Esophagus mucosa (tissue), 1 donor: Measurements from ENCODE around the gene SERPINB1. TPM values are rescaled to one million over a fixed set of nuclear protein-coding genes. Genes with fewer than 3 reads are reported as not detected.
"Not testable (repeated sequence)": the region's sequence is repeated elsewhere in the genome, so short reads cannot be mapped to it uniquely, and the experiment has no call there.

Experiments used
- ATAC-seq: fragments of 200-7000 bp; cut with Tn5 transposase; one replicate; pipeline ENCODE4 v1.9.1; 2020
- total RNA-seq: library from RNA; stranded (reverse); gene quantifications from one replicate; pipeline ENCODE4 v1.2.4, GENCODE V29; 2023
- donor health status: DM: yes; HTN: yes; CAD: no.

The SERPINB1 gene
- total RNA-seq, 1 donor from 2014 or later, result 576 TPM

DNA sequence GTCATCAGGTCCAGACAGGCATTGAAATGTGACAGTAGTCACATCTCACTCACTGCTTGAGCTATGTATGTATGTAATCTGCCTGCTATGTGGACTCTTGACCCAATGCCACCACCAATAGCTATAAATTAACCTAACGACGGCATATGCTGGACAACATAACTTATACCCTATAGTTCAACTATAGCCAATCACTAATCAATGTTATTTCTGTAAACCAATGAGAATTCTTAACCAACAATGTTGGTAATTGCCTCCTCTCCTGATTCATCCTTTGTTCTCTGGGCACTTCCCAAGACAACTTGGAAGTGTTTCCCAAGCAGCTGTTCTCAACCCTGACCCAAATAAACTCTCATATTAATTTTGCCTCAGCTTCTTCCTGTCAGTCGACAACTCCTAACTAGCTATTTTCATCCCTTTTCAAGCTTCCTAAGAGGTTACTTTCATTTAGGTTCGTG, 24.1 kb upstream of the SERPINB1 start:
- no peak for ATAC-seq

- ATAC-seq, result no peak
Measured at GRCh38 chr6:2865270-2865669, 23.6 kb upstream of the SERPINB1 start.

GRCh38 chr6:2863901-2864300, 22.2 kb upstream of the SERPINB1 start:
- no peak for ATAC-seq

DNA sequence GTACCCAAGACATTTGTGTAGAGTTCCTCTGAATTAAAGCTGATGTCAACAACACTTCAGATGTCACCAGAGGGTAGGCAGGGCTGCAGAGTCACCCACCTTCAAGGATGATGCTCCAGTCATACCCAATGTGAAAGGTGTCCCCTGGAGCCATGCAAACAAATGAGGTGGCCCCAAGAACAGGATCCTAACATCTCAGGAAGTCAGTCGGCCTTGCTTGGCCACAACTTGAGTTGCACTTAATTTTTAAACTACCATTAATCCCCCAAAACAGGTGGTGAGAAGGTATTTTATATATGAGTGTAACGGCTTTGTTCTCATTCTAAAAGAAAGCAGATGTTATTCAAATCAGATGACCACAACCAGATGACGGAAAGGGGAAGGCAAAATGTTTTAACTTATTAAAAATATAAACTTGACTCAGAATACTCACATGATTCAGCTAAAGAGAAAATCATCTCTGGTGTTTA, 21.1 kb upstream of the SERPINB1 start:
- peak; percentile 43 for ATAC-seq

DNA sequence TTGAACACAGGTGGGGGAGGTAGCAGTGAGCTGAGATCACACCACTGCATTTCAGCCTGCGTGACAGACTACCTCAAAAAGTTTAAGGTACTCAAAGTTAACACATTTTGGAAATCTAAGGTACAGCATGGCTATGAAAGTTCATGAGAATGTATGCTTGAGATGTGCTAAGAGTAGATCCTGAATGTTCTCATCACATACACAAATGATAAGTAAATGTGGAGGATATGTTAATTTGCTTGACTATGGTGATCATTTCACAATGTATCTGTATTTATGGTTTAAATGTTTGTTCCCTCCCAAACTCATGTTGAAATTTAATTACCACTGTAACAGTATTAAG, 20.1 kb upstream of the SERPINB1 start:
- no peak for ATAC-seq

DNA sequence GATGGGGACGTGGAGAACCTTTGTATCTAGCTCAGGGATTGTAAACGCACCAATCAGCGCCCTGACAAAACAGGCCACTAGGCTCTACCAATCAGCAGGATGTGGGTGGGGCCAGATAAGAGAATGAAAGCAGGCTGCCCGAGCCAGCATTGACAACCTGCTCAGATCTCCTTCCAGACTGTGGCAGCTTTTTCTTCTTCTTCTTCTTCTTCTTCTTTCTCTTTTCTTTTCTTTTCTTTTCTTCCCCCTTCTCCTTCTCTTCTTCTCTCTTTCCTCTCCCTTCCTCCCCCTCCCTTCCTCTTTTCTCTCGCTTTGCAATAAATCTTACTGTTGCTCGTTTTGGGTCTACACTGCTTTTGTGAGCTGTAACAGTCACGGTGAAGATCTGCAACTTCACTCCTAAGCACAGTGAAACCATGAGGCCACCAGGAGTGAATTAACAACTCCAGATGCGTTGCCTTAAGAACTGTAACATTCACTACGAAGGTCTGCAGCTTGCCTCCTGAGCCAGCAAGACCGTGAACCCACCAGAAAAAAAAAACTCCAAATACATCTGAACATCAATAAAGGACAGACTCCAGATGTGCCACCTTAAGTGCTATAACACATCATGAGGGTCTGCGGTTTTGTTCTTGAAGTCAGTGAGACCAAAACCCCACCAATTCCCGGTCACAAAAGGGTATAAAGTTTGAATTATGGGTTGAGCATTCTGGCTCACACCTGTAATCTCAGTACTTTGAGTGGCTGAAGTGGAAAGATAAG, 19.6 kb upstream of the SERPINB1 start:
- no peak for ATAC-seq

GRCh38 chr6:2860706-2861059, 19.0 kb upstream of the SERPINB1 start:
- ATAC-seq, result not testable (repeated sequence)

DNA sequence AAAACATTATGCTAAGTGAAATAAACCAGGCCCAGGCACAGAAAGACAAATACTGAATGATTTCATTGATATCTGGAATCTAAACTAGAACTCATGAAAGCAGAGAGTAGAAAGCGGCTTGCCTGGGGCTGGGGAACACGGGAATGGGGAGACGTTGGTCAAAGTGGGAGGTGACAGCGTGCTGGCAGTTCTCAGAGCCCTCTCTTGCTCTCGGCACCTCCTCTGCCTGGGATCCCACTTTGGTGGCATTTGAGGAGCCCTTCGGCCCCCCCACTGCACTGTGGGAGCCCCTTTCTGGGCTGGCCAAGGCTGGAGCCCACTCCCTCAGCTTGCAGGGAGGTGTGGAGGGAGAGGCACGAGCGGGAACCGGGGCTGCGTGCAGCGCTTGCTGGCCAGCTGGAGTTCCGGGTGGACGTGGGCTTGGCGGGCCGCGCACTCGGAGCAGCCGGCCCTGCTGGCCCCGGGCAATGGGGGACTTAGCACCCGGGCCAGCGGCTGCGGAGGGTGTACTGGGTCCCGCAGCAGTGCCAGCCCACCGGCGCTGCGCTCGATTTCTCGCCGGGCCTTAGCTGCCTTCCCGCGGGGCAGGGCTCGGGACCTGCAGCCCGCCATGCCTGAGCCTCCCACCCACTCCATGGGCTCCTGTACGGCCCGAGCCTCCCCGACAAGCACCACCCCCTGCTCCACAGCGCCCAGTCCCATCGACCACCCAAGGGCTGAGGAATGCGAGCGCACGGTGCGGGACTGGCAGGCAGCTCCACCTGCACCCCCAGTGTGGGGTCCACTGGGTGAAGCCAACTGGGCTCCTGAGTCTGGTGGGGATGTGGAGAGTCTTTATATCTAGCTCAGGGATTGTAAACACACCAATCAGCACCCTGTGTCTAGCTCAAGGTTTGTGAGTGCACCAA, 18.4 kb upstream of the SERPINB1 start:
- not testable (repeated sequence) for ATAC-seq

DNA sequence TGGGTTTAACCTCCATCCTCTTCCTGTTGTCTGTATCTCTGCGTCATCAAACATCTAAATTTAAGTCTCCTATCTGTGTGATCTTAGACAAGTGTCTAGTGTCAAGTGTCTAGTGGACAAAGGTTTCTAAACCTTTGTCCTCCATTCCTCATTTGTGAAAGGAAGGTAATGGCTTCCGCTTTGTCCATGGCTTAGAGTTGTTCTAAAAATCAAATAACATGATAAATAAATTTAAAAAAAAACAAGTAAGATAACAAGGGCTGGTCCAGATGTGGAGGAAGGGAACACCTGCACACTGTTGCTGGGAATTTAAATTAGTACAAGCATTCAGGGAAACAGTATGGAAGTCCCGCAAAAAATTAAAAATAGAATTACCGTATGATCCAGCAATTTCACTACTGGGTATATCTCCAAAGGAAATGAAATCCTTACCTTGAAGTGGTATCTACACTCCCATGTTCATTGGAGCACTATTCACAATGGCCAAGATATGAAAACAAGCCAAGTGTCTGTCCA, 17.6 kb upstream of the SERPINB1 start:
- no peak for ATAC-seq

GRCh38 chr6:2857580-2858337, 16.1 kb upstream of the SERPINB1 start:
- ATAC-seq, result peak; percentile 65

DNA sequence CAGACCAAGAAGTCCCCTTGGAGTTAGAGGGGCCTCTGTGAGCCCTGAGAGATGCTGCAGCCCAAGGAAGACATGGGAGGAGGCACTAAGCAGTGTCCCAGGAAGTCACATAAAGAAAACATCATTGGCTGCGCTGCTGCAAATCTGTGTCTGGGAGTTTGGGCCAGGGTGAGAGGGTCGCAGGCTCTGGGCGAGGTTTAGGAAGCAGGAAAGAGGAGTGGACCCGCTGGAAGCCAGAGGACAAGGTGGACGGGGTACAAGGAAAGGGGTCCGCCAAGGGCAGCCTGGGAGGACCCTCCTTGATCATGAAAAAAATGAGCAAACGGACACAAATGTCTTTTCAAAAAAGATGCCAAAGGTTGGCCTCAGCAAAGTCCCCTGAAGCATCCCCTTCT, 15.5 kb upstream of the SERPINB1 start:
- no peak for ATAC-seq

DNA sequence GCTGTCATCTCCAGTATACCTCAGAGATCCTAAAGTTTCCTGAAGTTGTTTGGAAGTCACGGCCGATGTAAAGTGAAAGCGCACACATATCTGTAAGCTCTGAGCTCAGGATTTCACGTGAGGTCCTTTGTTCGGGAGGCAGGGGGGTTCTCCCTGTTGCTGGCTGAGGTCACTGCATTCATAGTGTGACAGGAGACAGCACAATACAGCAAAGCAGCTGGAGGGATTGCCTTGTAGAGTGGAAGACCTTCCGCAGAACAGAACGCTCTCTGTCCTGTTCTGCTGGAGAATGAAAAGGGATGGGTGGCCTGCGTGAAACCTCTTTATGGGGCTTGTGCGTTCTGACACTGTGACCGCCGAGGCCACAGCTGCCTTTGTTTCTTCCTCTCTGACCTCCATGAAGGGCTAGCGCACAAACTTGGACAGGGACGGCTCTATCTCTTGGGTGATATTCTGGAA, 13.4 kb upstream of the SERPINB1 start:
- no peak for ATAC-seq

- ATAC-seq, result no peak
Measured at GRCh38 chr6:2854396-2854982, 12.8 kb upstream of the SERPINB1 start.

GRCh38 chr6:2853769-2854395, 12.2 kb upstream of the SERPINB1 start:
- peak; percentile 36 for ATAC-seq

- not testable (repeated sequence) for ATAC-seq
Measured at GRCh38 chr6:2853378-2853768, 11.7 kb upstream of the SERPINB1 start.

DNA sequence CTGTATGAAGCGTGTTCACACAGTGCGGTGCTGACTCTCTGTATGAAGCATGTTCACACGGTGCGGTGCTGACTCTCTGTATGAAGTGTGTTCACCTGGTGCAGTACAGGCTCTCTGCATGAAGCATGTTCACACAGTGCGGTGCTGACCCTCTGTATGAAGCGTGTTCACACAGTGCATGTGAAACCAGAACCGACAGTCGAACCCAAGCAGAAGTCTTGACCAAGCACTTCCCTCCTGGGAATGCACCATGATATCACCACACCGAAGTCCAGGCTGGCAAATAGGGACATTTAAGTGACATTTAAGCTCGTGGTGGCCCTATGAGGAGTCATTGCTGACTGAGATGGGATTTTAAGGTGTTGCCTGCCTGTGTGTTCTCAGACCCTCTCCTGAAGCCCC, 11.3 kb upstream of the SERPINB1 start:
- no peak for ATAC-seq

DNA sequence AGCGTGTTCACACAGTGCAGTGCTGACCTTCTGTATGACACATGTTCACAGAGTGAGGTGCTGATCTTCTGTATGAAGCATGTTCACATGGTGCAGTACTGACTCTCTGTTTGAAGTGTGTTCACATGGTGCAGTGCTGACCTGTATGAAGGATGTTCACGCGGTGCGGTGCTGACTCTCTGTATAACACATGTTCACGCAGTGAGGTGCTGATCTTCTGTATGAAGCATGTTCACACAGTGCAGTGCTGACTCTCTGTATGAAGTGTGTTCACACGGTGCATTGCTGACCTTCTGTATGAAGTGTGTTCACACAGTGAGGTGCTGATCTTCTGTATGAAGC, 10.8 kb upstream of the SERPINB1 start:
- no peak for ATAC-seq

- ATAC-seq, result no peak
Measured at GRCh38 chr6:2851727-2852513, 10.3 kb upstream of the SERPINB1 start.

- ATAC-seq, result no peak
Measured at GRCh38 chr6:2850538-2851113, 9.0 kb upstream of the SERPINB1 start.

GRCh38 chr6:2848851-2849250, 7.2 kb upstream of the SERPINB1 start:
- ATAC-seq, result peak; percentile 86

GRCh38 chr6:2845880-2846208, 4.2 kb upstream of the SERPINB1 start:
- no peak for ATAC-seq
